AG09319 (cell line): ENCODE results near the gene MATN4.

Experiments used
- DNase-seq: peaks from one replicate; pipeline ENCODE4 v3.0.0-alpha.2; 2010; ENCODE audit warnings: low read depth; ENCODE audit errors: extremely low read depth
- CTCF ChIP-seq: IDR thresholded peaks from 2 replicates; pipeline ENCODE4 v1.5.1; 2011; ENCODE audit warnings: low read depth, mild to moderate bottlenecking, inconsistent platforms, low read length, moderate library complexity

Gene MATN4

DNA sequence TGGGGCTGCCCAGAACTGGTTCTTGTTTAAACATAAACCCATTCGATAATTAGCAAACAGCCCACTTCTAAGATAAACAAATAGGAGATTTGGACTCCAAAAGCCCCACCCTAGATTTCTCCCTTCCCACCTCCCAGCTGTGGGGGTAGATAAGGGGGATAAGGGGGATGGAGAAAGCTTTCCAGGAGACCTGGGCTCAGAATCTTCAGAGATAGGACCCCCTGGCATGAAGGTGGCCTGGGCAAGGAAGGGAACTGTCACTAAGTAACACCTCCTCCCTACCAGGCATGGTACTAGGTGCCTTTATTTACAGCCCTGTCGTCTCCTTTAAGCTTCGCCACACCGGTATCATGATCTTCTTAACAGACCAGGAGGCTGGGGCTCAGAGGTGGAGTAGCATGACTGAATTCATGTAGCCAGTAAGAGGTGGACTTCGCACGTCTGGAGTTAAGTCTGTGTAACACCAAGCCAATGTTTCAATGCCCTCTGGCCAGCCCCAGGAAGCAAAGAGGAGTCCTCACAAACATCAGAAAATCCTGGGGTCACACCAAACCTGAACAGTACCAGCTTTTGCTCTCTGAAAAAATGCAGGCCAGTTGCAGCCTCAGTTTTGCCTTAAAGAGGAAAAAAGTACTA, 35.6 kb upstream of the MATN4 start:
- no peak for TF ChIP-seq CTCF

DNA sequence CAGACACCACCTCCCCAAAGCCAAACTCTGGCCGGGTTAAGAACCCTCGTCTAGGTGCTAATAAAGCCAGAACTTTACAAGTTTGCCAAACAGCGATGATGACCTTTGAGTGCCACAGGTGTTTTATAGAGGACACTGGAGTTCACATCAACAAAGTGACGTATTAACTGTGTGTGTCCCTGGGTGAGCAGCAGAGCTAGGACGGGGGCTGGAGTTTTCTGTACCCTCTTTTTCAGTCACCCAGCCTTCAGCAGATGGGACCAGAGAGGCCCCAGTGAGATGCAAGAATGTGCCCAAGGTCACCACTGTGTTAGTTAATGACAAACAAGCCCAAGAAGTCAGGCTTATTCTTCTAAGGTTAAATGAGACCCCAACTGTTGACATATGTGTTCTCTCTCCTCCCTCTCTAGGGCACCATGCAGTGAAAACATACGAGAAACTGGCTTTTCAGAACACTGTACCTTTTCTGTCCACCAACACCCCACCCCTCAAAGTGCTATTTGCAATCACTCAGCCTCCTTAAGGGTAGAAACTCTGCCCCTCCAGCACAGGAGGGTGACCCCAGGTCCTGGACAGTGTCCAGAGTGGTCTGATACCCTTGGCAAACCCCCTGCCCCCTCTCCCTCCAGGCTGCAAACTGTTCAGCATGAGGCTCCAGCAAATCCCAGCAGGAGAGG, 34.9 kb upstream of the MATN4 start:
- DNase-seq, result no peak
- TF ChIP-seq CTCF, result no peak

More for the DNA sequence above, 35.6 kb upstream of the MATN4 start:
- DNase-seq, result no peak

DNA sequence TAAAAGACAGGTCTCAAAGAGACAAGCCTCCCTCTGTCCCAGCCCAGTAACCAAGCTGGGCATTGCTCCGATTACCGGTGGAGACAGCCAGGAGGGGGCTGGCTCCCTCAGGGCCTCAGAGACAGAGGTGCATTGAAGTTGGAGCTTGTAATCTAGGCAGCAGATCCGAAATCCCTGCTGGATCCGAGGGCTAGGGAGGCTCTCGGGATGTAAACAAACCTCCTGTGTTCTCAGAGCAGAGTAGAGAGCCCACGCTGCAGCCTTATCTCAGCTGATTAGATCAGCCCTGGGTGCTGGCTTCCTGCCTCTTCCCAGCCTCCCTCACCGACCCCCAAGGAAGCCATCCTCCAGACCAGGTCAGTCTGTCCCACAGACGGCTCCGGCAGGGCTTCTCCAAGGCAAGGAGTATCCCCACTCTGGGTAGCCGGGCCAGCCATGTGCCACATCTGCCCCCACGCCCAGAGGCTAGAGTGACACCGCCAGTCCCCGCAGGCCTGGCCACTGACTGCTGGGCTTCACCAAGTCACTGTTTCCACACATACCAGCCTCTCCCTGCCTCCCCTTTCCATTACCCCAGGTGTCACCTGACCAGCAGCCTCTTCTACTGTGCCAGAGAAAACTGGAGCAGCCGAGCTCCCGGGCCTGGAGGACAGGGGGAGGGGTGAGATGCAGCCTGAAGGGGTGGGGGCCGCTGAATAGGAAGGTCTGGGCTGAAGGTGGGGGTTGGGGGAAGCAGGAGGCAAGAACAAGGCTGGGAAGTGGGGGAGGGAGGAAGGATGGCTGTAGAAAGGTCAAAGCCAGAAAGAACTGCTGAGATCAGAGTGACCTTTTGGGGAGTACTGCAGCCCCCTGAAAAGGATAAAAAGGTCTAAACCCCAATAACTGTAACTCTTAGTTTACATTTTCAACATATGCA, 34.1 kb upstream of the MATN4 start:
- DNase-seq, result no peak
- TF ChIP-seq CTCF, result no peak

DNA sequence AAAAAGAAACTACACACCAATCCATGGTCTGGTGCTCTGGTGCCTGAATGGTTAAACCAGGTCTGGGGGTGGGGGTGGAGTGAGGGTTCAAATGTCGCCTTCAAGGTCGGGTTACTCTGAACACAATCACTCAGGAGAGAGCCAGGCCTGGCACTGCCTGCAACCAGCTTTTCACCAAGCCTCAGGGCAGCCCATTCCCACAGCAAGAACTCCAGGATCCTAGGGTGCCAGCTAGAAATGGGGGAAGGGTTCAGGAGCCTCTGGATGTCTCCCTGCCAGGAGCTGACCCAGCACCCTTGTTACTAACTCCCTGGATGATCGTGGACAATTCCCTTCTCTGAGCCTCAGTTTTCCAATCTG, 33.5 kb upstream of the MATN4 start:
- no peak for DNase-seq
- no peak for TF ChIP-seq CTCF

- no peak for TF ChIP-seq CTCF
Measured at GRCh38 chr20:45340951-45341350, 32.9 kb upstream of the MATN4 start.

GRCh38 chr20:45340236-45340847, 32.2 kb upstream of the MATN4 start:
- no peak for TF ChIP-seq CTCF
- no peak for DNase-seq

More at GRCh38 chr20:45340951-45341350, 32.9 kb upstream of the MATN4 start:
- no peak for DNase-seq
